Cardiac fibroblast (primary cell): ENCODE results near the gene TDG.

Source experiments
- DNase-seq, 2 donors: peaks; one replicate each; pipeline versions ENCODE4 v3.0.0 to v3.0.0-alpha.2; 2010; ENCODE audit warnings: low read depth in 2 of 2
- H3K4me3 ChIP-seq, 2 donors: replicated peaks in 1 of 2; 1 replicate in 1 of 2; 2 replicates in 1 of 2; pipeline ENCODE4 v1.5.1; 2011; ENCODE audit warnings: low read depth in 2 of 2, low read length in 2 of 2, mild to moderate bottlenecking in 2 of 2, moderate library complexity in 1 of 2
- TF ChIP-seq, protein P1 (sequence below): IDR thresholded peaks from one replicate; pipeline ENCODE4 v1.5.1; 2011; ENCODE audit warnings: low read depth, mild to moderate bottlenecking, low read length, inconsistent platforms

Gene TDG

DNA sequence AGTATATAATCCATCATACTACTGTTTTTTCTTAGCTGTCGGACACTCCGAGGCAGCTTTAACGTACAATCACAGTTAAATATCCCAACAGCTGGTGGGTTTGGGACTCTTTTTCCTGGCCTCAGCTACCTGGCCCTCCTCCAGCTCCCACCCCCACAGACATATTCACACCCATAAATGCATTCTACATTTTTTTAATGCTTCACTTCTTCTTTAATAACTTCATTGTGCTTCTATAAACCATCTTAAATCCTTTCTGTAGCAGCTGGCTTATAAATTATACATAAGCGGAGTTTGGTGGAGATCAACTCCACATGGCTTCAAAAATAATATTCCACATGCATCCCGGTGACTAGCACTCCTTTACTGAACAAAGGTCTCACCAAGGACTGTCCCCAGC, 33.3 kb downstream of the TDG start:
- TF ChIP-seq, protein P1, sequence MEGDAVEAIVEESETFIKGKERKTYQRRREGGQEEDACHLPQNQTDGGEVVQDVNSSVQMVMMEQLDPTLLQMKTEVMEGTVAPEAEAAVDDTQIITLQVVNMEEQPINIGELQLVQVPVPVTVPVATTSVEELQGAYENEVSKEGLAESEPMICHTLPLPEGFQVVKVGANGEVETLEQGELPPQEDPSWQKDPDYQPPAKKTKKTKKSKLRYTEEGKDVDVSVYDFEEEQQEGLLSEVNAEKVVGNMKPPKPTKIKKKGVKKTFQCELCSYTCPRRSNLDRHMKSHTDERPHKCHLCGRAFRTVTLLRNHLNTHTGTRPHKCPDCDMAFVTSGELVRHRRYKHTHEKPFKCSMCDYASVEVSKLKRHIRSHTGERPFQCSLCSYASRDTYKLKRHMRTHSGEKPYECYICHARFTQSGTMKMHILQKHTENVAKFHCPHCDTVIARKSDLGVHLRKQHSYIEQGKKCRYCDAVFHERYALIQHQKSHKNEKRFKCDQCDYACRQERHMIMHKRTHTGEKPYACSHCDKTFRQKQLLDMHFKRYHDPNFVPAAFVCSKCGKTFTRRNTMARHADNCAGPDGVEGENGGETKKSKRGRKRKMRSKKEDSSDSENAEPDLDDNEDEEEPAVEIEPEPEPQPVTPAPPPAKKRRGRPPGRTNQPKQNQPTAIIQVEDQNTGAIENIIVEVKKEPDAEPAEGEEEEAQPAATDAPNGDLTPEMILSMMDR, result no peak
- no peak for DNase-seq

DNA sequence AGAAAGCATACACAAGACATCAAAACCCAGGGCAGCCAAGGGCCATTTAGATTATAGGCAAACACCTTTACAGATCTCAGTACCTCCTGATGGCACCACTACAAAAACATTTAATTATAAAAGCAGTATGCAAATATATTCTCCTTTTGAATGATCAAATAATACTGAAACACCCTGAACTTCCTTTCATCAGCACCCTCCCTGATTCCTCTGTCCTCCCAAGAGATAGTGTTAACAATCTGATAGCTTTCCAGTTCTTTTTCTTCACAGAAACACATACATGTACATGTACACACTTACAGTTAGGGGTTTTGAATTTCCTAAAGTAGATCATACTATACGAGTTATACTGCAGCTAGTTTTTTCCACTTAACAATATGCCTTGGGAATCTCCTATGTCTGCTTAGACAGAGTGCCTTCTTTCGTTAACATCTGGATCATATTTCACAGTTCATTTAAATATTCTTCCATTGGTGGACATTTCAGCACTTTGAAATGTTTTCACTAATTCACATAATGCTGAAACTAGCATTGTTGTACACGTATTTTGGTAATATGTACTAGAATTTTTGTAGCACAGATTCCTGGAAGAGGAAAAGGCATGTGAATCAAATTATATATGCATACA, 35.2 kb downstream of the TDG start:
- no peak overlapping the region for H3K4me3 ChIP-seq
- TF ChIP-seq, protein P1, result no peak
- DNase-seq, result no peak

More for the DNA sequence above, 33.3 kb downstream of the TDG start:
- H3K4me3 ChIP-seq, result no peak overlapping the region

DNA sequence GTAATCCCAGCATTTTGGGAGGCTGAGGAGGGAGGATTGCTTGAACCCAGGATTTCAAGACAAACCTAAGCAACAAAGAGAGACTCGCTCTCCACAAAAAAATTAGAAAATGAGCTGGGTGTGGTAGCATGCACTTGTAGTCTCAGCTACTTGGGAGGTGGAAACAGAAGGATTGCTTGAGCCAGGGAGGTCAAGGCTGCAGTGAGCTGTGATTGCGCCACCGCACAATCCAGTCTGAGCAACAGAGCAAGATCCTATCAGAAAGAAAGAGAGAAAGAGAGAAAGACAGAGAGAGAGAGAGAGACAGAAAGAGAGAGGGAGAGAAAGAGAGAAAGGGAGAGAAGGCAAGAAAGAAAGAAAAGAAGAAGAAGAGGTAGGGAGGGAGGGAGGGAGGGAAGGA, 37.0 kb downstream of the TDG start:
- TF ChIP-seq, protein P1, result no peak
- no peak overlapping the region for H3K4me3 ChIP-seq
- DNase-seq, result no peak

DNA sequence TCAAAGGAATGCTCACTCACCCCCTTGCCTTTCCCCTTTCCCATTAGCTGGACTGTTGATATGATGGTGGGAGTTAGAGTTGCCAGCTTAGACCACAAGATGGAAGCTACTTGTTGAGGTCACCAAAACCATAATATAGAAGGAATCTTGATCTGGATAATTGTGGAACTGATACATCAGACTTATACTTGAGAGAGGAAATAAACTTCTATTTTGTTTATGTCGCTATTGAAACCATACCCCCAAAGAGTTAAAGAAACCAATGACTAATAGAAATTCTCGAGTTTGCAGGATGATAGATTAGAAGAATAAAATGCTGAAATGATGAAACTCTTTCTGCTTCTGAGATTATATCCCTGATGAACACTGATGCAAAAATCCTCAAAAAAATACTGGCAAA, 37.9 kb downstream of the TDG start:
- no peak for DNase-seq
- no peak overlapping the region for H3K4me3 ChIP-seq
- TF ChIP-seq, protein P1, result no peak

DNA sequence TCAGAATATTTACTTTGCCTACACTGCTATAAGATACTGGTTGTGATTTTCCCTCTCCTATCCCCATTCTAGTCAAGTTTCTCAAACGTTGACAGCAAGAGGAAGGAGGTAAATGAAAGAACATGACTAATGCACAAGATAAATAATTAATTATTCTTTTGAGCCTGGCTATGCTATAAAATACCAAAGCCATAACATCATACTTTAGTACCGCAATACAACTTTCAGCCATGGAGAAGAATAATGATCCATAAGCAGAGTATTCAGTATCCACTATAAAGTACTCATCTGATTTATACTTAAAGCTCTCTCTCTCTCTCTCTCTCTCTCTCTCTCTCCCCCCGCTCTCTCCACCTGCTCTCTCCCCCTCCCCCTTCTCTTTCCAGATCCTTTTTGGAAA, 41.3 kb downstream of the TDG start:
- TF ChIP-seq, protein P1, result no peak
- H3K4me3 ChIP-seq, result no peak overlapping the region
- peak; percentile 63 to 78 for DNase-seq

DNA sequence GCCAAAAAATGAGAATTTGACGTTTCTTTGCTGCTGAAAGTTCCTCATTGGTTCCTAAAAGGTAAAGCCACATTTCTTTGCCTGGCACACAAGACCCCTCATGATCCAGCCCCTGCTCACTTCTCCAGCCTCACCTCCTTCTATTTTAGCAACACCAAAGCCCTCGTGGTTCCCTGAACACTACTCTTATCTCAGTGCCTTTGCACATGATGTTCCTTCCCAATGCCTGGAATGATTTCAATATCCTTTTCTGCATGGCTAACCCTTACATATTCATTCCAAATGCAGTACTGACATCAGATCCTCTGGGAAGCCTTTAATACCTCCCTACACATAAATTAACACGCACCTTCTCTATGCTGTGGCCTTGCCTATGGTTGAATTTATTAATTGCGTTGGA, 44.4 kb downstream of the TDG start:
- H3K4me3 ChIP-seq, result no peak overlapping the region
- no peak for DNase-seq
- TF ChIP-seq, protein P1, result no peak

DNA sequence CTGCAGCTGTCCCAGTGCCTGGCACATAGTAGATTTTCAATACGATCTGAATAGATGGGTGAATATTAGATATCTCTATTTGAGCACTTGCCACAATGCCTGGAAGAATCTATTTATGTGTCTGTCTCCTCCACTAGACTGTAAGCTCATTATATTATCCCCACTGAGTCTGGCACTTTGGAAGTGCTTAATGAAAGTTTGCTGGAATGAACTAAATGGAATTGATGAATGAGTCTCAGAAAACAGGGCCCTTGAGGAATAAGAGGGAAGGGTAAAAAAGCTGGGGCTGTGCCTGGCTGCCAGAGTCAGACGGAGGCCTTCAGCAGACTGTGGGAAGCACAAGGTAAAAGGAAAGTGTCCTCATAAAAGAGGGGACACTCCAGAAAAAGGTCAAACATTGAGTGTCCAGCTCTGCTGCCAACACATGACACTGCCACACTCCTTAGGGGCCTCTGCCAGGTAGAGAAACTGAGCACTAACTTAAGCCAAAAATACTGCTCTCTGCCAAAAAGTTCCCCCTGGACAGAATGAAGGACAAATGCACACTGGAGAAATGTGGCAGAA, 45.0 kb downstream of the TDG start:
- TF ChIP-seq, protein P1, result no peak
- H3K4me3 ChIP-seq, result no peak overlapping the region
- DNase-seq, result no peak
